IPS-18c (cell line): Measurements from ENCODE around the gene PGAP6.
"Not testable (repeated sequence)": the region's sequence is repeated elsewhere in the genome, so short reads cannot be mapped to it uniquely, and the experiment has no call there.

Source experiments
- H3K4me3 ChIP-seq: 2 replicates; pipeline ENCODE4 v1.7.0; 2013; ENCODE audit warnings: low read depth, mild to moderate bottlenecking, low read length, moderate library complexity; ENCODE audit not compliant: insufficient read depth
- H3K9me3 ChIP-seq: one replicate; pipeline ENCODE4 v1.6.1; 2013; ENCODE audit warnings: mild to moderate bottlenecking, low read length, moderate library complexity; ENCODE audit not compliant: control insufficient read depth, insufficient read depth

The PGAP6 gene, protein sequence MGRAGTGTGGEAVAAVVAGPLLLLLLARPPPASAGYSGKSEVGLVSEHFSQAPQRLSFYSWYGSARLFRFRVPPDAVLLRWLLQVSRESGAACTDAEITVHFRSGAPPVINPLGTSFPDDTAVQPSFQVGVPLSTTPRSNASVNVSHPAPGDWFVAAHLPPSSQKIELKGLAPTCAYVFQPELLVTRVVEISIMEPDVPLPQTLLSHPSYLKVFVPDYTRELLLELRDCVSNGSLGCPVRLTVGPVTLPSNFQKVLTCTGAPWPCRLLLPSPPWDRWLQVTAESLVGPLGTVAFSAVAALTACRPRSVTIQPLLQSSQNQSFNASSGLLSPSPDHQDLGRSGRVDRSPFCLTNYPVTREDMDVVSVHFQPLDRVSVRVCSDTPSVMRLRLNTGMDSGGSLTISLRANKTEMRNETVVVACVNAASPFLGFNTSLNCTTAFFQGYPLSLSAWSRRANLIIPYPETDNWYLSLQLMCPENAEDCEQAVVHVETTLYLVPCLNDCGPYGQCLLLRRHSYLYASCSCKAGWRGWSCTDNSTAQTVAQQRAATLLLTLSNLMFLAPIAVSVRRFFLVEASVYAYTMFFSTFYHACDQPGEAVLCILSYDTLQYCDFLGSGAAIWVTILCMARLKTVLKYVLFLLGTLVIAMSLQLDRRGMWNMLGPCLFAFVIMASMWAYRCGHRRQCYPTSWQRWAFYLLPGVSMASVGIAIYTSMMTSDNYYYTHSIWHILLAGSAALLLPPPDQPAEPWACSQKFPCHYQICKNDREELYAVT

DNA sequence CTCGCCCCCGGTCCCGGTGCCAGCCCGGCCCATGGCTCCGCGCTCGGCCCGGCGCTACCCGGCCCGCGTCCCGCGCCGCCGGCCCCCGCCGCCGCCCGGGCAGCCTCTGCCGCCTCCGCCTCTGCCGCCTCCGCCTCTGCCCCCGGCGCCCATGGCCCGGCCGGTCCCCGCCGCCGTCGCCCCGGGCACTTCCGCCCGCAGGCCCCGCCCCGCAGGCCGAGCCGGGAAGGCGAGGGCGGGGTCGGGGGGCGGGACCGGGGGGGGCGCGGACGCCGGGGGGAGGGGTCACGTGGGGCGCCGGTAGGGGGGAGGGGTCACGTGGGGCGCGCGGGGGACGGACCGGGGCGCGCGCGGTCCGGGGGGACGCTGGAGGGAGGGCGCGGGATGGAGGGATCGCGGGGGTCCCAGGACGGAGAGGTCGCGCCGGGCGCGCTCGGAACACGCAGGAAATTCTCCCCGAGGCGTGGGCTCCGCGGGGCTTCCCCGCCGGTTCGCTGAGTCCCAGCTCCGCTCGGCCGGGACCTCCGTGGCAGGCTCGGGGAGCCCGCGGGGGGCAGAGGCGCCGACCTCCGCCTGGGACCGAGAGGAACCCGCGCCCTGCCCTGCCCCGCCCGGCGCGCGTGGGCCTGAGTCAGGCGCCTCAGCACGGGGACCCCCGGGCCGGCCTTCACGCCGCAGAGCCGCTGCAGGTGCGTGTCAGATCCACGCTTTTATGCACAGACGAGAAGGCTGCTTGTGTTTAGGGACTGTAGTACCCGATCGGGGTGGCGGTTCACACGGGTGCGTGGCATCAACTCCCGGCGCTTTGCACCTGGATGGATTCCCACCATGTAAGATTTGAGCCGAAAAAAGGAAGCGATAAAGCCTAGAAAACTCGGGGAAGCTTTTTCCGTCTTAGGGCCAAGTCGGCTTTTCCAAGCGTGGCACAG lies at the start of gene PGAP6:
Gene PGAP6, minus strand, starts transcription at position 190 of the 929 bp plus-strand sequence. Its CDS starts 157 bp downstream, at position 33.
- no peaks in the 10 kb centered on the region for H3K9me3 ChIP-seq
- H3K4me3 ChIP-seq, result peak within 1 kb of the TSS; percentile 78

- Histone ChIP-seq H3K9me3 (no peaks in the 10 kb centered on the region), H3K4me3 (no peak overlapping the region)
Measured at GRCh38 chr16:430904-431303, 49.1 kb upstream of the PGAP6 start.

- peak overlapping the region; percentile 85 for H3K4me3 ChIP-seq
Measured at GRCh38 chr16:427250-427649, 45.5 kb upstream of the PGAP6 start.

DNA sequence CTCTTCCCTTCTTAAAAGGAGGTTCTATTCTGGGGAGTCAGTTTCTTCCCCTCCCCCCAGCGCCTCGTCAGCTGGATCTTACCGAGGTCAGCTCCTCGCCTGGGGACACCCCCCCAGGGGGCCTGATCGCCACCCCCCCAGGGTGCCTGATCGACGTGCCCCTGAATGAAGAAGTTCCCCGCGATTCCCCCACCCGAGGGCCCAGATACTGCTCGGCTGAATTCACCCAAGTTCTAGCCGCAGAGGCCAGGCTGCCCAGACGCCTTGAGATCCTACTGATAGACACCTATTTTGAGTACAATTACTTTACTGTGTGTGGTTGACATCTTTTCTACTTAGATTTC lies 45.1 kb upstream of the PGAP6 start:
- peak overlapping the region; percentile 85 for H3K4me3 ChIP-seq
- no peaks in the 10 kb centered on the region for H3K9me3 ChIP-seq

More at GRCh38 chr16:427250-427649, 45.5 kb upstream of the PGAP6 start:
- H3K9me3 ChIP-seq, result no peaks in the 10 kb centered on the region

DNA sequence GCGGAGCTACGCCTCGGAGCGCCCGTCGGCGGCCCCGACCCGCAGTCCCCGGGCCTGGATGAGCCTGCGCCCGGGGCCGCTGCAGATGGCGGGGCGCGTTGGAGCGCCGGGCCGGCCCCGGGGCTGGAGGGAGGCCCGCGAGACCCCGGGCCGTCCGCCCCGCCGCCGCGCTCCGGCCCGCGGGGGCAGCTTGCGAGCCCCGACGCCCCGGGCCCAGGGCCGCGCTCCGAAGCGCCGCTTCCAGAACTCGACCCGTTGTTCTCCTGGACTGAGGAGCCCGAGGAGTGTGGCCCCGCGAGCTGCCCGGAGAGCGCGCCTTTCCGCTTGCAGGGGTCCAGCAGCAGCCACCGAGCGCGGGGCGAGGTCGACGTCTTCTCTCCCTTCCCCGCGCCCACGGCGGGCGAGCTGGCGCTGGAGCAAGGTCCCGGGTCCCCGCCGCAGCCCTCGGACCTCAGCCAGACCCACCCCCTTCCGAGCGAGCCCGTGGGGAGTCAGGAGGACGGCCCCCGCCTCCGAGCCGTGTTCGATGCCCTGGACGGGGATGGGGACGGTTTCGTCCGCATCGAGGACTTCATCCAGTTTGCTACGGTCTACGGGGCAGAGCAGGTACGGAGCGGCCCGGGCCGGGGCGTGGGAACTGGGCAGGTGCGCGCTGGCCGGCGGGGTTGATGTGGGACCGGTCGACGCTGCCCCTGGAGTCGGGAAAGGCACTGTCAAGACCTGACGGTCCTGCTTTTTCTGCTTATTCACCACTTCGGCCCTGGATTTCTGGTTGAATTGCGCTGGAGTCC lies 44.5 kb upstream of the PGAP6 start:
- no peaks in the 10 kb centered on the region for H3K9me3 ChIP-seq
- H3K4me3 ChIP-seq, result peak overlapping the region; percentile 85

GRCh38 chr16:425740-426114 lies 43.9 kb upstream of the PGAP6 start:
- no peaks in the 10 kb centered on the region for H3K9me3 ChIP-seq
- peak overlapping the region; percentile 85; the same call in 1 of the 2 replicates for H3K4me3 ChIP-seq

GRCh38 chr16:425082-425718 lies 43.4 kb upstream of the PGAP6 start, which contains the start of gene RAB11FIP3:
Gene RAB11FIP3 (plus strand): TSS chr16:425649. CDS start chr16:426007, 358 bp downstream.
- Histone ChIP-seq H3K4me3 (peak within 1 kb of the TSS; percentile 85), H3K9me3 (no peaks in the 10 kb centered on the region)

DNA sequence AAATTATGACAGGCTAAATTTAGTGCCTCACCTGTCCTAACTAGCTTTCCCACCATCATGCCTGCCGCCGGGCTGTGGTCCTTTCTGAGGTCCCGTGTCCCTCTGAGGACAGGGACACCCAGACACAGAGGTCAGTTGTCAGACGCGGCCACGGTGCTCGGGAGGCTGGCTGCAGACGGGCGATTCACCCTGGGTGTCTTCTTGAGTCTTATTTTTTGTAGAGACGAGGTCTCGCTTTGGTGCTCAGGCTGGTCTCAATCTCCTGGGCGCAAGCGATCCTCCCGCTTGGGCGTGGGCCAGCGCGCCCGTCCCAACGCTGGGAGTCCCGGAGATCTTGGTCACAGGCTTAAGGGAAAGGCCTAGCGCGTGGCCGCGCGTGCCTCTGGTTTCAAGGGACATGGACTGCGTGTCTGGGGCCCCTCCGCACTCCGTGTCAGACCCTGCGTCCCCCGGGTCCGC lies 42.9 kb upstream of the PGAP6 start:
- Histone ChIP-seq H3K9me3 (no peaks in the 10 kb centered on the region), H3K4me3 (peak overlapping the region; percentile 85)

DNA sequence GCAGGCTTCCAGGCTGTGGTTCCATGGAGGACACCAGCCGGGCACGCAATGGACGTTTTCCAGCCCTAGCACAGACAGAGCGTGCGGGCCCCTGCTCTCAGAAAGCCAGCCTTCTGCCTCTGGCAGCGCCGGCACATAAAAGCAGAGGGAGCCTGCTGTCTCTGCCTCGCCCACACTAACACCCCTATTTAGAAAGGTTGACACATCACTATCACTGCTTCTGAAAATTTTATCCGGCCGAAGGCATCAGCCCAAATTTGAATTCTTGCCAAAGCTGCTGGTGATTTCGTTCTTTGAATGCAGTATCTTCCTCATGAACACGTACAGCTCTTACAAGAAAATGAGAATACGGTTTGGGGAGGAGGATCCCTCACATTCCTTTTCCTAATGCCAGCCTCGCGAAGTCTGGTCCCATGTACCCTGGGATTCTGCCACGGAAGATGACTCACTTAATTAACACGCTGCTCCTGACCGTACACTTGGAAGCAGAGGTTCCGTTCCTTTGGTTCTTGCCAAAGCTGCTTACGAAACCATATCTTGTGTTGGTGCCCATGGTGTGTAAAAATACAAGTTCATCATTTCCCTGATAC lies 42.4 kb upstream of the PGAP6 start:
- peak overlapping the region; percentile 85; the same call in 1 of the 2 replicates for H3K4me3 ChIP-seq

DNA sequence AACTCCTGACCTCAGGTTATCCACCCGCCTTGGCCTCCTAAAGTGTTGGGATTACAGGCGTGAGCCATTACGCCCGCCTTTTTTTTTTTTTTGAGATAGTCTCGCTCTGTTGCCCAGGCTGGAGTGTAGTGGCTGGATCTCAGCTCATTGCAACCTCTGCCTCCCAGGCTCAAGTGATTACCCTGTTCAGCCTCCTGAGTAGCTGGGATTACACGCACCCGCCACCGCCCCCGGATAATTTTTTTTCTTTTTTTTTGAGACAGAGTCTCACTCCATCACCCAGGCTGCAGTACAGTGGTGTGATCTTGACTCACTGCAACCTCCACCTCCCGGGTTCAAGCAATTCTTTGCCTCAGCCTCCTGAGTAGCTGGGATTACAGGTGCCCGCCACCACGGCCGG lies 40.4 kb upstream of the PGAP6 start:
- not testable (repeated sequence) for H3K4me3 ChIP-seq, H3K9me3 ChIP-seq

More for the DNA sequence above, 42.4 kb upstream of the PGAP6 start:
- H3K9me3 ChIP-seq, result no peaks in the 10 kb centered on the region

DNA sequence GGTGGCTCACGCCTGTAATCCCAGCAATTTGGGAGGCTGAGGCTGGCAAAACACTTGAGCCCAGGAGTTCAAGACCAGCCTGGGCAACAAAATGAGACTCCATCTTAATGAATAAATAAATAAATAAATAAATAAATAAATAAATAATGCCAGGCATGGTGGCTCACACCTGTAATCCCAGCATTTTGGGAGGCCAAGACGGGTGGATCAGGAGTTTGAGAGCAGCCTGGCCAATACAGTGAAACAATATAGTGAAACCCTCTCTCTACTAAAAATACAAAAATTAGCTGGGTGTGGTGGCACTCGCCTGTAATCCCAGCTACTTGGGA lies 33.4 kb upstream of the PGAP6 start:
- H3K4me3 ChIP-seq, H3K9me3 ChIP-seq: not testable (repeated sequence)

DNA sequence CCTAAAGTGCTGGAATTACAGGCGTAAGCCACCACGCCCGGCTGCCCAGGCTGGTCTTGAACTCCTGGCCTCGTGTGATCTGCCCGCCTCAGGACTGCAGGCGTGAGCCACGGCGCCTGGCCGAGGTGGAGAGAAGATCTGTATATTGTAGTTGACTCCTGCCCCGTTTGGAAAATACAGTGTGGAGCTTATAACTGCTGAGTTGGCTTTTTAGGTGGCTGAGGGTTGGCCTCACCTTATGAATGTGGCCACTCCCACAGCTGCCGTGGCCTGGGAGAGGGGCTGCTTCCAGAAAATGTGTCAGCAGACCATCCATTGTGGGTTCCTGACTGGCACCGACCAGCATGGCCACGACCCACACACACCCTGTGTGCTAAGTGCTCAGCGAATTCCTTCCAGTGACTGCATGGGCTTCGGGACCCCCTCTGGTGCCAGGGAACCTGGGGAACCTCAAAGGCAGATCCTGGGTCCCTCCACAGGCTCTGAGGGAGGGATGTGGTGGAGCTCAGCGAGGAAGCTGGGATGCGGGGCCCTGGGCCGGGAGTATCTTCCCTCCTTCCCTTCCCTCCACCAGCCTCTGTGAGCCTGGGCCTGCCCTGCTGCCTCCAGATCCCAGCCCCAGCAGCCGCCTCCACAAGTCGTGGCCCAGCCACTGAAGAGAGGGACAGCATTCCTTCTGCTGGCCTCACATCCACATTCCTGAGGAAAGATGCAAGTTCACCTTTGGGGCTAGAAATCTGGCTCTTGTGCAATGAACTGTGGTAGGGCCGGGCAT lies 32.8 kb upstream of the PGAP6 start:
- Histone ChIP-seq H3K9me3 (no peaks in the 10 kb centered on the region), H3K4me3 (no peak overlapping the region)

DNA sequence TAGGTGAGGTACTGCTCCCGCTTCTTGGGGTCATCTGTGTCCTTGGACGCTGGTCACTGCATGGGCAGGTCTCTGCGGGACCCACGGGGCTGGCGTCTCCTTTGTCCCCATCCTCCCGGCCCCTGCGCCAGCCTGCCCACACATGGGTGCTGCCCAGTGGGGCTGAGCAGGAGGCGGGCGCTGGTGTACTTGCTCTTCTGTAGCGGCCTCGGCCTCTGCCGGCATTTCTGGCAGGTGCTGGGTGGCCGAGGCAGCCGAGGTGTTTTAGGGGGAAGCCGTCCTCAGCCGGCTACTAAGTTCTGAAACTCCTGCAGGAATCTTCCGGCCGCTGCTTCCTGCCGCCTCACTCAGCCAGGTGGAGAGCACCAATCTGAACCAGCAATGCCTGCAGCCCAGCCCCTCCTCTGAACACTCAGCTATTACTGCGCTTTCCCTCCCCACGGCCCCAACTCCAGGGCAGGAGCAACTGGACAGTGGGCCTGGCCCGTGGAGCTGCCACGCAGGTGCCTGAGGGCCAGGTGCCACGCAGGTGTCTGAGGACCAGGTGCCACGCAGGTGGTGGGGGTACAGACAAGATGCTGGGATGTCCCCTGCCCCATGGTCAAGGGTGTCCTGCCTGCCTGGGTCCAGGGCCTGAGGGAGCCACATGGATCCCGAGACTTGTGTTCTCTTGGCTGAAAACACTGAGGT lies 29.9 kb upstream of the PGAP6 start:
- Histone ChIP-seq H3K9me3 (no peaks in the 10 kb centered on the region), H3K4me3 (no peak overlapping the region)

DNA sequence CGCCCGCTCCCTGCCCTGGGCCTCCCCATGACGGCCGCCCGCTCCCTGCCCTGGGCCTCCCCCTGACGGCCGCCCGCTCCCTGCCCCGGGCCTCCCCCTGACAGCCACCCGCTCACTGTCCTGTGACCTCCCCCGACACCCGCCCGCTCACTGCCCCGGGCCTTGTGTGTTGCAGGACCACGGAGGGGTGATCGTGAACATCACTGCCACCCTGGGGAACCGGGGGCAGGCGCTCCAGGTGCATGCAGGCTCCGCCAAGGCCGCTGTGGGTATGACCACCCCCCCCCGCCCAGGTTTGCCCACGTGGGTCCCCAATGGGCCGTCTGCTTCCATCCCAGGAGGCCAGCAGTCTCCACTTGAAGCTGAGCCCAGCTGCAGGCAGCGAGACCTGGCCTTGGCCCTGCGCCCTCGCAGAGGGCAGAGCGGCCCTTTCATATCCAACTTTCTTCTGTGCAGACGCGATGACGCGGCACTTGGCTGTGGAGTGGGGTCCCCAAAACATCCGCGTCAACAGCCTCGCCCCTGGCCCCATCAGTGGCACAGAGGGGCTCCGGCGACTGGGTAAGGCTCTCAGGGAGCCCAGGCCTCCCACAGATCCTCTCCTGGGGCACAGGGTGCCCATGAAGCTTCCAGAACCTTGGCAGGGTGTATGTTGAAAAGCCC lies 28.9 kb upstream of the PGAP6 start:
- no peak overlapping the region for H3K4me3 ChIP-seq
- no peaks in the 10 kb centered on the region for H3K9me3 ChIP-seq
